K562 (cell line): ENCODE data around the gene LRIT1. TPM values are rescaled to one million over a fixed set of nuclear protein-coding genes. Genes with fewer than 3 reads are reported as not detected.

ENCODE experiments used
- ATAC-seq: fragments of 200-7000 bp; cut with Tn5 transposase; 3 replicates; pipeline ENCODE4 v1.9.1; 2020; ENCODE audit warnings: moderate library complexity
- BruUV-seq: library from RNA; stranded (reverse); fragments of 400-500 nt; replicated peaks from 2 replicates; lab custom pipeline; 2021; lab: Mats Ljungman, UMichigan
- CTCF ChIA-PET: fragments of 300-600 bp; formaldehyde crosslinking; extraction: SDS; loops from one replicate; lab custom pipeline; 2021; ENCODE audit warnings: low intra/inter-chr PET ratio; lab: Yijun Ruan, JAX
- POLR2A ChIA-PET: fragments of 300-600, 350-650 bp; sonication (Branson Sonifier 250); formaldehyde crosslinking; extraction: SDS; loops from one replicate; lab custom pipeline; 2021; ENCODE audit warnings: antibody characterized with exemption, inconsistent platforms; lab: Yijun Ruan, JAX
- DNase-seq, 4 experiments: peaks; one replicate each; pipeline versions ENCODE4 v3.0.0 to v3.0.0-alpha.2; 2011 to 2018; ENCODE audit warnings: low spot score in 3 of 4, mixed read lengths in 3 of 4; ENCODE audit errors: extremely low read depth in 1 of 4
- FAIRE-seq: peaks from 2 replicates; lab custom pipeline; 2011; peaks lifted over from hg19 to GRCh38; lab: Jason Lieb, UNC
- H2AFZ ChIP-seq: 2 replicates; pipeline ENCODE4 v1.6.0; 2011; ENCODE audit warnings: low read depth, low read length, control low read depth, inconsistent platforms
- H3K27ac ChIP-seq: fragments of 200-600 bp; 3 replicates; pipeline ENCODE4 v1.8.0; 2011; ENCODE audit warnings: low read depth, mild to moderate bottlenecking, control low read depth, inconsistent platforms, low read length, moderate library complexity, mixed read lengths; ENCODE audit errors: extremely low read depth
- H3K27me3 ChIP-seq, 2 experiments: fragments of 300-600 bp in 1 of 2; 2 replicates in 1 of 2; 3 replicates in 1 of 2; pipeline versions ENCODE4 v1.6.0 to v1.8.0; 2011; ENCODE audit warnings: inconsistent platforms in 2 of 2, low read length in 2 of 2, mild to moderate bottlenecking in 1 of 2, mixed read lengths in 1 of 2, moderate library complexity in 1 of 2; ENCODE audit not compliant: control insufficient read depth in 2 of 2, insufficient read depth in 2 of 2
- H3K36me3 ChIP-seq: fragments of 300-600 bp; 3 replicates; pipeline ENCODE4 v1.8.0; 2011; ENCODE audit warnings: mild to moderate bottlenecking, low read length, inconsistent platforms; ENCODE audit not compliant: control insufficient read depth, insufficient read depth
- H3K4me1 ChIP-seq, 2 experiments: fragments of 200-600 bp in 1 of 2; replicated peaks in 1 of 2; 2 replicates in 1 of 2; 3 replicates in 1 of 2; pipeline versions ENCODE4 v1.5.1 to v1.8.0; 2011; ENCODE audit warnings: inconsistent platforms in 2 of 2, low read length in 2 of 2, mild to moderate bottlenecking in 1 of 2, mixed read lengths in 1 of 2, moderate library complexity in 1 of 2; ENCODE audit not compliant: control insufficient read depth in 2 of 2, insufficient read depth in 2 of 2
- H3K4me2 ChIP-seq: 2 replicates; pipeline ENCODE4 v1.6.1; 2011; ENCODE audit warnings: low read length, control low read depth, inconsistent platforms, mixed read lengths; ENCODE audit not compliant: insufficient read depth
- H3K4me3 ChIP-seq: fragments of 200-600 bp; sonication (generic), shearing (Covaris generic); 2 replicates; pipeline ENCODE4 v1.5.1; 2016; ENCODE audit warnings: control low read depth, inconsistent platforms
- H3K79me2 ChIP-seq: fragments of 200-600 bp; 3 replicates; pipeline ENCODE4 v1.8.0; 2011; ENCODE audit warnings: low read length, inconsistent platforms; ENCODE audit not compliant: control insufficient read depth, insufficient read depth
- H3K9ac ChIP-seq, 2 experiments: 2 replicates each; pipeline versions ENCODE4 v1.6.0 to v1.6.1; 2011; ENCODE audit warnings: low read depth in 2 of 2, low read length in 2 of 2, control low read depth in 1 of 2, inconsistent platforms in 1 of 2, mild to moderate bottlenecking in 1 of 2, mixed read lengths in 1 of 2; ENCODE audit not compliant: insufficient read depth in 1 of 2
- H3K9me1 ChIP-seq: one replicate; pipeline ENCODE4 v1.6.0; 2011; ENCODE audit warnings: inconsistent platforms, mild to moderate bottlenecking, low read length, moderate library complexity; ENCODE audit not compliant: control insufficient read depth, insufficient read depth
- H3K9me3 ChIP-seq: replicated peaks from 2 replicates; pipeline ENCODE4 v1.5.1; 2011; ENCODE audit warnings: low read depth, low read length, inconsistent platforms; ENCODE audit not compliant: control insufficient read depth, insufficient read depth
- H4K20me1 ChIP-seq: replicated peaks from 2 replicates; pipeline ENCODE4 v1.6.1; 2011; ENCODE audit warnings: low read length, inconsistent platforms, mixed read lengths; ENCODE audit not compliant: control insufficient read depth, insufficient read depth
- CTCF ChIP-seq, 3 experiments: IDR thresholded peaks in 2 of 3; conservative IDR thresholded peaks in 1 of 3; 2 replicates each; pipeline ENCODE4 v1.5.1; 2011 to 2012; ENCODE audit warnings: low read length in 3 of 3, mild to moderate bottlenecking in 3 of 3, control low read depth in 2 of 3, improper control_type of control experiment in 1 of 3, inconsistent platforms in 1 of 3, low read depth in 1 of 3, mixed read lengths in 1 of 3, moderate library complexity in 1 of 3; ENCODE audit not compliant: insufficient read depth in 2 of 3
- MXD1 ChIP-seq: fragments of 250-450 bp; sonication (Bioruptor Pico); IDR thresholded peaks from 2 replicates; pipeline ENCODE4 v1.8.0; 2021; ENCODE audit warnings: borderline replicate concordance, mild to moderate bottlenecking, moderate library complexity; ENCODE audit not compliant: poor library complexity, severe bottlenecking
- WGBS: fragments of 100-300 bp; shearing (Covaris generic); methylation state at CpG from one replicate; pipeline ENCODE4 v1.1.6; 2016; ENCODE audit warnings: low coverage, mixed read lengths; ENCODE audit not compliant: insufficient coverage; ENCODE audit errors: missing lambda C conversion rate; 5-methylcytosine and 5-hydroxymethylcytosine counted together
- in situ Hi-C: fragments of 300-500 bp; cut with MboI; formaldehyde crosslinking; loops from 4 replicates; pipeline ENCODE4 v1.15.0; 2018; ENCODE audit warnings: inconsistent platforms, mixed read lengths
- intact Hi-C: fragments of 100-400 bp; cut with micrococcal nuclease; formaldehyde crosslinking; loops from 2 replicates; pipeline ENCODE4 v1.14.2; 2022
- polyA plus RNA-seq, 8 experiments: library from polyadenylated mRNA; depleted of rRNA in 4 of 8; stranded (reverse) in 5 of 8; unstranded in 3 of 8; fragments of >200 nt; fragmentation: Nextera tagmentation in 2 of 8; fragmentation: Illumina TruSeq in 1 of 8; extraction: Ambion mirVana in 2 of 8; extraction: Trizol in 1 of 8; gene quantifications; 2 replicates each; pipeline versions ENCODE4 v1.2.1 to v1.2.3, GENCODE V29; 2011 to 2014; ENCODE audit warnings: inconsistent platforms in 1 of 8, missing spikeins in 1 of 8
- total RNA-seq, 7 experiments: library from RNA; depleted of rRNA in 6 of 7; stranded (reverse); fragments of >200 nt in 6 of 7; fragmentation: Illumina TruSeq in 2 of 7; extraction: Trizol in 2 of 7; gene quantifications; 2 replicates each; pipeline versions ENCODE4 v1.2.1 to v1.2.3, GENCODE V29; 2011 to 2021; ENCODE audit warnings: low replicate concordance in 1 of 7

LRIT1 gene
- total and polyA plus RNA-seq, 9 of the 15 experiments (the other 6 are each of a cell fraction or from before 2014, with no cell fraction given) = not detected

- H3K27me3 ChIP-seq = peaks cover 6 to 29% of the 10 kb centered on the region in 2 experiments
- H2AFZ ChIP-seq = no peak overlapping the region
- H3K9me3 ChIP-seq = no peaks in the 10 kb centered on the region
- in situ Hi-C loops = no loop called here
- no peaks in the 10 kb centered on the region for H4K20me1 ChIP-seq
- TF ChIP-seq CTCF (IDR thresholded peaks at IDR 0.05 in 2 of 3, conservative IDR thresholded peaks at IDR 0.05 in 1 of 3; ENCODE audit: insufficient read depth in 2 of 3, low read depth in 1 of 3, low read length in 3 of 3) (0 out of 6 replicates have a peak, but pooled peaks of 2 of the 3 experiments have one; percentile 6 to 17), MXD1 (CRISPR knock-in tag) (no peak)
- TF ChIP-seq, all 486 proteins: peak for 1
- Histone ChIP-seq H3K9me1 (no peaks in the 10 kb centered on the region), H3K79me2 (no peaks in the 10 kb centered on the region), H3K9ac (no peak overlapping the region), H3K27ac (no peak overlapping the region), H3K4me1 (peaks cover 13 to 15% of the 10 kb centered on the region in 2 experiments; a peak in 4 of 5 replicates), H3K4me3 (no peak overlapping the region), H3K36me3 (no peaks in the 10 kb centered on the region), H3K4me2 (no peak overlapping the region)
- ChIA-PET CTCF (no interaction called here), POLR2A (interaction anchor here (0.6 to 2.1 kb wide), 5 partner anchors 8 to 240 kb away, joined by 3 to 6 read pairs (median 5); partner anchors contain the start of genes CDHR1 and GHITM)
- BruUV-seq = no TSS peak
- ATAC-seq = no peak
- FAIRE-seq = no peak
- intact Hi-C loops = no loop called here
- DNase-seq = no peak
- WGBS = 18% methylated on average over 5 of the region's 5 CpGs
Observed at GRCh38 chr10:84202349-84202748, 39.0 kb downstream of the LRIT1 start.
